ENCODE measurements around the gene CUL2. TPM values are rescaled to one million over a fixed set of nuclear protein-coding genes. Genes with fewer than 3 reads are reported as not detected.

The CUL2 gene
- total RNA-seq, 3 donors from 2014 or later = 18.5 to 40.4 (median 24.7) TPM

DNA sequence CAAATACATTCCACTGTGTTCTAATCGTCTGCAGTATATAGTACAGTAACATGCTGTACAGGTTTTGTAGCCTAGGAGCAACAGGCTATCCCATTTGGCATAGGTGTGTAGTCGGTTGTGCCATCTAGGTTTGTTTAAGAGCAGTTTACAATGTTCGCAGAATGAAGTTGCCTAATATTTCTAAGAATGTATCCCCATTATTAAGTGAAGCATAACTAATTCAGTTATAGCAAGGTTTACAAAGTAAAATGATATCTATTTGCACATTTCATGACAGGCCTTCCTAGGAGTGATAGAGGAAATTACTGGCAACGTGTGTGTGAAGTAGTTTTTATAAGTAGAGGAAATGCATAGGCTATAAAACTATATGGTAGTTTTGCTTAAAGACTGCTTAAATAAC is 40.5 kb upstream of the CUL2 start:
- Histone ChIP-seq H3K9me3 (no peaks in the 10 kb centered on the region), H3K4me3 (no peak overlapping the region), H3K4me1 (ENCODE audit: low read depth) (no peaks in the 10 kb centered on the region), H3K36me3 (ENCODE audit: low read depth) (no peaks in the 10 kb centered on the region)
- no peak for ATAC-seq
- intact Hi-C loops (cut with DNase I, micrococcal nuclease) = no loop called here
- no peak for DNase-seq
- TF ChIP-seq, protein P1, sequence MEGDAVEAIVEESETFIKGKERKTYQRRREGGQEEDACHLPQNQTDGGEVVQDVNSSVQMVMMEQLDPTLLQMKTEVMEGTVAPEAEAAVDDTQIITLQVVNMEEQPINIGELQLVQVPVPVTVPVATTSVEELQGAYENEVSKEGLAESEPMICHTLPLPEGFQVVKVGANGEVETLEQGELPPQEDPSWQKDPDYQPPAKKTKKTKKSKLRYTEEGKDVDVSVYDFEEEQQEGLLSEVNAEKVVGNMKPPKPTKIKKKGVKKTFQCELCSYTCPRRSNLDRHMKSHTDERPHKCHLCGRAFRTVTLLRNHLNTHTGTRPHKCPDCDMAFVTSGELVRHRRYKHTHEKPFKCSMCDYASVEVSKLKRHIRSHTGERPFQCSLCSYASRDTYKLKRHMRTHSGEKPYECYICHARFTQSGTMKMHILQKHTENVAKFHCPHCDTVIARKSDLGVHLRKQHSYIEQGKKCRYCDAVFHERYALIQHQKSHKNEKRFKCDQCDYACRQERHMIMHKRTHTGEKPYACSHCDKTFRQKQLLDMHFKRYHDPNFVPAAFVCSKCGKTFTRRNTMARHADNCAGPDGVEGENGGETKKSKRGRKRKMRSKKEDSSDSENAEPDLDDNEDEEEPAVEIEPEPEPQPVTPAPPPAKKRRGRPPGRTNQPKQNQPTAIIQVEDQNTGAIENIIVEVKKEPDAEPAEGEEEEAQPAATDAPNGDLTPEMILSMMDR (IDR thresholded peaks at IDR 0.05) = no peak

DNA sequence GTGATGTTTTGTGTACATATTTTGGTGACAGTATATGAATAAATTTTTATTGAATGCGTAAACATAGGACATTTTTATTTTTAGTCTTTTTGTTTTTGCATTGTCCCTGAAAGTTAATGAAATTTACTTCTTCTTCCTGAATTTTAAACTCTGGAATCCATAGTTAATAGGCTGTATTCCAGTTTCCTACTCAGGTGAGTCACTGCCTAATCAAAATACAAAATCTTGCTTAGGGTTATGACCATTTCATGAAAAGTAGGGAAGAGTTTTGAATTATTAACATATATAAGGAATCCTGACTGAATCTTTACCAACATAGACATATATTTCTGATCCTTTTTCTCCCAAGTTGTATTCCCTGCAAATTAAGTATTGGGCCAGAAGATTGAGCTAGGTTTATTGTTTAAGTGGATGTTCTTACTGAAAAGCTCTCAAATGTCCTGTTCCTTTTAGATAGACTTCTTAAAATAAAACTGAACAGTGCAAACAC is 39.1 kb upstream of the CUL2 start:
- TF ChIP-seq, protein P1 (IDR thresholded peaks at IDR 0.05) = no peak
- H3K4me3 ChIP-seq = no peak overlapping the region
- intact Hi-C loops (cut with DNase I, micrococcal nuclease) = loop anchor here (5.0 kb wide), 1 partner anchor 68 kb away; no protein-coding TSS in a partner anchor
- no peaks in the 10 kb centered on the region for H3K36me3 ChIP-seq (ENCODE audit: low read depth)
- no peaks in the 10 kb centered on the region for H3K9me3 ChIP-seq
- H3K4me1 ChIP-seq (ENCODE audit: low read depth) = no peaks in the 10 kb centered on the region
- DNase-seq = no peak
- ATAC-seq = no peak

- peak; percentile 62 to 81 (median 79) for DNase-seq
- ATAC-seq = peak; percentile 19
- Histone ChIP-seq H3K4me1 (ENCODE audit: low read depth) (no peaks in the 10 kb centered on the region), H3K9me3 (no peaks in the 10 kb centered on the region), H3K4me3 (peak overlapping the region; percentile 72), H3K36me3 (ENCODE audit: low read depth) (no peaks in the 10 kb centered on the region)
- TF ChIP-seq, protein P1 (IDR thresholded peaks at IDR 0.05) = no peak
- intact Hi-C loops (cut with DNase I, micrococcal nuclease) = loop anchor here (5.0 kb wide), 1 partner anchor 70 kb away; no protein-coding TSS in a partner anchor
Observed at GRCh38 chr10:35127289-35127891, 37.2 kb upstream of the CUL2 start.

DNA sequence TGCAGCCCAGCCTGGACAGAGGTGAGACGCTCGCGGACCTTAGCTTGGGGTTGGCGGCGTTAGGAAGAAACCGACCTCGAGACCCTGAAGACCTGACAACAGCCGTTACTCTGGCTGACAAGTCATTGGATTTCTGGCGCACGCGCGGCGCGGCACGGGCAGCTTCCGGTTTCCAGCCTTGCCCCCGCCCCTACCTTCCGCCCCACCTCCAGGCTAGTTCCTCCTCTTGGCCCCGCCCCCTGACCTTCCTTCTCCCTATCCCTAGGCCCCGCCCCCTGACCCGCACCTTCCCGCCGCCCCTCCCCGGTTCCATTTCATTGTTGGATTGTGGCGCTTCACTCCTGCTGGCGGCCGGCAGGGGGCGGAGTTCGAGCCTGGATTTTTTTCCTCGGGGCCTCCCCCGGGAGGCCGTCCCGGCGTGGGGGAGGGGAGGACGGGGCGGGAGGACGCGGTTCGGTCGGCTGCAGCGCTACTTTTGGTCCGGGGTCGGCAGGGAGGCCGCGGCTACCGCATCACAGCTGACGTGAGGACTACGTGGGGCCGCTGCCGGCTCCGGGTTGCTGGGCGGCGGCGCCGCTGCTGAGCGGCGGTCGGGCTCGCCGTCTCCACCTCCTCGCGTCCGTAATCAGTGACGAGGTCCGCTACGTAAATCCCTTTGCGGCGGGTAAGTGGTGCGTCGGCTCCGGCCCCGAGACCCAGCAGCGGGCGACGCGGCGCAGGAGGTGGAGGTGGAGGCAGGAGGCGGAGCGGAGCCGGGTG is 36.6 kb upstream of the CUL2 start, which contains the start of gene CREM:
Gene CREM, plus strand, starts transcription at position 317 of the 759 bp plus-strand sequence. CDS start 10,990 bp downstream, outside the sequence.
- Histone ChIP-seq H3K9me3 (no peaks in the 10 kb centered on the region), H3K4me1 (ENCODE audit: low read depth) (no peaks in the 10 kb centered on the region), H3K4me3 (peak within 1 kb of the TSS; percentile 72), H3K36me3 (ENCODE audit: low read depth) (no peaks in the 10 kb centered on the region)
- intact Hi-C loops (cut with DNase I, micrococcal nuclease) = loop anchor here (5.0 kb wide), 1 partner anchor 71 kb away; no protein-coding TSS in a partner anchor
- DNase-seq (peak; percentile 99 to 100 (median 99)), ATAC-seq (peak; percentile 95)
- TF ChIP-seq, protein P1 (IDR thresholded peaks at IDR 0.05) = peak; percentile 79

GRCh38 chr10:35126062-35126529 is 36.0 kb upstream of the CUL2 start:
- DNase-seq = peak in 1 of 3 donors; percentile 55
- ATAC-seq = peak; percentile 0

More at GRCh38 chr10:35126062-35126529, 36.0 kb upstream of the CUL2 start:
- no peaks in the 10 kb centered on the region for H3K4me1 ChIP-seq (ENCODE audit: low read depth)
- H3K4me3 ChIP-seq = peak overlapping the region; percentile 5
- TF ChIP-seq, protein P1 (IDR thresholded peaks at IDR 0.05) = no peak
- H3K9me3 ChIP-seq = no peaks in the 10 kb centered on the region
- intact Hi-C loops (cut with DNase I, micrococcal nuclease) = loop anchor here (5.0 kb wide), 1 partner anchor 71 kb away; no protein-coding TSS in a partner anchor
- no peaks in the 10 kb centered on the region for H3K36me3 ChIP-seq (ENCODE audit: low read depth)
